ENCODE results near the gene SBNO1. TPM values are rescaled to one million over a fixed set of nuclear protein-coding genes. Genes with fewer than 3 reads are reported as not detected.
"Not testable (repeated sequence)": the region's sequence is repeated elsewhere in the genome, so short reads cannot be mapped to it uniquely, and the experiment has no call there.

The SBNO1 gene
- total RNA-seq, 4 donors from 2014 or later, result 18.6 to 26.4 (median 20.6) TPM

DNA sequence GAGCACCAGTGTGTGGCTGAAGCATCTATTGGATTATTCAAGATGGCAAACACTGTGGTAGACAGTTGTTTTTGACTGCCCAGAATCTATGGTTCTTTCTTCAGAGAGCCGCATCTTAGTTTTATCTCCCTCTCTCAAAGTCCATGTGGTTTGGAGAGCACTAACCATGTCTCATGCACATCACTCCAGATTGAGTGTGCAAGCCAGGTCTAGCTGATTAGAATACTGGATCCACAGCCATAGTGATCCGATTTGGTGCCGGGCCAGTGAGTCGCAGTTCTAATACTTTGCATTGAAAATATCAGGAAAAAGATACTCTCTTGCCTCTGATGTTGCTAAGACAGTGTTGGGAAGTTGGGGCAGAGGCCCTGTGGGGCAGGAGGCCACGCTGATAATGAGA lies 4.6 kb upstream of the SBNO1 start:
- DNase-seq (ENCODE audit: low spot score) (no peak), ATAC-seq (ENCODE audit: low FRiP score) (no peak)
- TF ChIP-seq, protein P1, sequence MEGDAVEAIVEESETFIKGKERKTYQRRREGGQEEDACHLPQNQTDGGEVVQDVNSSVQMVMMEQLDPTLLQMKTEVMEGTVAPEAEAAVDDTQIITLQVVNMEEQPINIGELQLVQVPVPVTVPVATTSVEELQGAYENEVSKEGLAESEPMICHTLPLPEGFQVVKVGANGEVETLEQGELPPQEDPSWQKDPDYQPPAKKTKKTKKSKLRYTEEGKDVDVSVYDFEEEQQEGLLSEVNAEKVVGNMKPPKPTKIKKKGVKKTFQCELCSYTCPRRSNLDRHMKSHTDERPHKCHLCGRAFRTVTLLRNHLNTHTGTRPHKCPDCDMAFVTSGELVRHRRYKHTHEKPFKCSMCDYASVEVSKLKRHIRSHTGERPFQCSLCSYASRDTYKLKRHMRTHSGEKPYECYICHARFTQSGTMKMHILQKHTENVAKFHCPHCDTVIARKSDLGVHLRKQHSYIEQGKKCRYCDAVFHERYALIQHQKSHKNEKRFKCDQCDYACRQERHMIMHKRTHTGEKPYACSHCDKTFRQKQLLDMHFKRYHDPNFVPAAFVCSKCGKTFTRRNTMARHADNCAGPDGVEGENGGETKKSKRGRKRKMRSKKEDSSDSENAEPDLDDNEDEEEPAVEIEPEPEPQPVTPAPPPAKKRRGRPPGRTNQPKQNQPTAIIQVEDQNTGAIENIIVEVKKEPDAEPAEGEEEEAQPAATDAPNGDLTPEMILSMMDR (IDR thresholded peaks at IDR 0.05), result no peak

DNA sequence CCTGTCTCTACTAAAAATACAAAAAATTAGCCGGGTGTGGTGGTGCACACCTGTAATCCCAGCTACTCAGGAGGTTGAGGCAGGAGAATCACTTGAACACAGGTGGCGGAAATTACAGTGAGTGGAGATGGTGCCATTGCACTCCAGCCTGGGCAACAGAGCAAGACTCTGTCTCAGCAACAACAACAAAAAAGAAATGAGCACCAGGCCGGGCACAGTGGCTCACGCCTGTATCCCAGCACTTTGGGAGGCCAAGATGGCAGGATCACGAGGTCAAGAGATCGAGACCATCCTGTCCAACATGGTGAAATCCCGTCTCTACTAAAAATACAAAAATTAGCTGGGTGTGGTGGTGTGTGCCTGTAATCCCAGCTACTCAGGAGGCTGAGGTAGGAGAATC lies 3.8 kb upstream of the SBNO1 start:
- ATAC-seq (ENCODE audit: low FRiP score); DNase-seq (ENCODE audit: low spot score): not testable (repeated sequence)

DNA sequence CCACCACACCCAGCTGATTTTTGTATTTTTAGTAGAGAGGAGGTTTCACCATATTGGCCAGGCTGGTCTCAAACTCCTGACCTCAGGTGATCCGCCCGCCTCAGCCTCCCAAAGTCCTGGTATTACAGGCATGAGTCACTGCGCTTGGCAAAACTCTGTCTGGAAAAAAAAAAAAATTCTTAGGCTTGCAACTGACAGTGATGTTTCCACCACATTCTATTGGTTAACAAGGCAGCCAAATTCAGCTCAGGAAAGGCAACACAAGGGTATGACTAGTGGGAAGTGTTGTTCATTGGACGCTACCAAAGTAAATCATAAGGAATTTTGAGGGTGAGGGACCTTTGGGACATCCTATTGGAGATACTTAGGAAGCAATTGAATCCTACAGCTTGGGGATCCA lies 2.9 kb upstream of the SBNO1 start:
- TF ChIP-seq, protein P1 (IDR thresholded peaks at IDR 0.05), result no peak
- no peak for DNase-seq (ENCODE audit: low spot score)
- ATAC-seq (ENCODE audit: low FRiP score), result no peak

DNA sequence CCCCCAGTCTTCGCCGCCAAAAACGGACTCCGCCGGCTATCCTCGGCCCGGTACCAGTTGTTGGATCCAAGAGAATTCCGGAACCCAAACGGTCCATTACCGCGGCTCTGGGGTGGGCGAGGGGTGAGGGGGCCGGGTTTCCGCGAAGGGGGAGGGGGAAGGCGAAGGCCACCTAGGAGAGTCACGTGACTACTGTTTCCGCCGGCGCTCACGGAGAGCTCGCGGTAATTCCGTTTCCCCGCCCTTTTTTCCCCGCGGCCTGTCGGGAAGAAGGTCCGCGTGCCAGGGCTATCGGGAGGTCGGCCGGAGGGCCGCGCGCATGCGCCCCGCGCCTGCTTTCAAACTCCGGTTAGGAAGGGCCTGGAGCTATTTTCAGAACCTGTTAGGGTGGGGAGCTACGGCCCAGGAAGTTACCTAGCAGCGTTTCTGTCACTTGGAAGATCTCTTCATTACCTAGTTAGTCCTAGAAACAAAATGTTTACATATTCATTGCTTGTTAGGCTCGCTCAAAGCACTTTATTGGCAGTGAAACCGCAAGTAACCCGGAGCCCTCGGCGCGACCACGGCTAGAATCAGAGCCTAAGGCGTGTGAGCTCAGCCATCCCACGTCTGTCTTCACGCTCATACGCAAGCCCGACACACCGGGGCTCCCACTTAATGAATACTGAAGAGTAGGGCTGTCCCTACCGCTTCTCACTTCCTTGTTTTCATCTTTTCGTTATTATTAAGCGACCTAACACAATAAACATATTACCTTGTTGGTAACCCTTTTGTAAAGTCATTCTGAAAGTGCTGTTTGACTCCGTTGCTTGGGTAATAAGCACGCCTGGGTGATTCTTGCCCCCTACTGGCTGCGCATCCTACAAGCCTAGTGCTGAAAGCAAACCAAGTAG lies 624 bp upstream of the SBNO1 start:
- TF ChIP-seq, protein P1 (IDR thresholded peaks at IDR 0.05), result peak in 1 of 3 donors; percentile 14
- ATAC-seq (ENCODE audit: low FRiP score) (peak; percentile 95), DNase-seq (ENCODE audit: low spot score) (peak; percentile 82)

DNA sequence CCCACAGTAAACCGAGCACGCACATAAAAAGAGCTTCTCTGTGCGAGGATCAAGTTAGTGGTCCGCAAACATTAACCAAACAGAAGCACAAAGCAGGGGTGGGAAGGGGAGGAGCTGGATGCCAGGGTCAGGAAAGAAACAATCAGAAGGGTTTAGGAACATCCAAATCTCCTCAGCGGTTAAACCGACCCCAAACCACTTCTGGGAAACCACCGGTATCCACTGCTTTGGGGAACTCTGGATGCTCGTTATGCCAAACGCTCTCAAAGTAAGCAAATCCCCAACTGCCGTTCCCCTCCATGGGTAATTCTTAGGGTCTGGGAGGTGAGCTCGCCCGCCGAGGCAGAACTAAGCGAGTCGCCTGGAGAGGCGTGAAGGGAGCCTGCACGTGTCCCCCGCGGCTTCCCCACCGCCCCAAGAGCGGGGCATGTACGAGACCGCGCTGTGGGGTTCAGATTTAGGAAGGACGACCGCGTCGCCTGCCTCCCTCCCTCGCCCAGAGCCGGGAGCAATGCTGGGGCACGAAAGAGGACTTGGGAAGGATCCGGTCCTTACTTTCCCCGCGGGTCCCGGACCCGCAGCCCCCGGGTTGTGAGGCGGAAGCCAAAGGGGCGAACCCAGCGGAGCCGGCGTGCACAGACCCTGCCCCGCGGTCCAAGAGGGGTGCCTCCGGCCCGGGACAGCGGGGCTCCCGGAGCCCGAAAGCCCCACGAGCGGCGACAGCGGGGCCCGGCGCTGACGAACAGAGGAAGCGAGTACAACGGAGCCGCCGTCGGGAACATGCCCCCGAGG lies 711 bp downstream of the SBNO1 start:
- no peak for DNase-seq (ENCODE audit: low spot score)
- no peak for ATAC-seq (ENCODE audit: low FRiP score)
- TF ChIP-seq, protein P1 (IDR thresholded peaks at IDR 0.05), result no peak

DNA sequence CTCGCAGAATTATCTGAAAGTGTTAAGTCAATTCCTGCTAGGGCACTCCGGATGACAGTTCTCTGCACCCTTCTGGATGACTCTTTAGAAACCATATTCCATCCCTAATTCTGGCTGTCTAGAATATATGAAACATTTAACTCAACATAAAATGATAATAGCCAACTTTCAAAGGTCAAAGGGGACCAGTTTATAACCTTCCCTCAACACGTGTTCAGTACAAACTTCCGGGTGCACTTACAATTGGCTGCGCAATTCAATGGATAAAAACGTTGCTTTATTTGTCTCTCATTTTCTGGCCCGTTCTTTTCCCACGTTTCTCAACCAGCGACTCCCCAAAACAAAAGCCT lies 1.3 kb downstream of the SBNO1 start:
- ATAC-seq (ENCODE audit: low FRiP score) (no peak), DNase-seq (ENCODE audit: low spot score) (no peak)
- TF ChIP-seq, protein P1 (IDR thresholded peaks at IDR 0.05), result no peak

DNA sequence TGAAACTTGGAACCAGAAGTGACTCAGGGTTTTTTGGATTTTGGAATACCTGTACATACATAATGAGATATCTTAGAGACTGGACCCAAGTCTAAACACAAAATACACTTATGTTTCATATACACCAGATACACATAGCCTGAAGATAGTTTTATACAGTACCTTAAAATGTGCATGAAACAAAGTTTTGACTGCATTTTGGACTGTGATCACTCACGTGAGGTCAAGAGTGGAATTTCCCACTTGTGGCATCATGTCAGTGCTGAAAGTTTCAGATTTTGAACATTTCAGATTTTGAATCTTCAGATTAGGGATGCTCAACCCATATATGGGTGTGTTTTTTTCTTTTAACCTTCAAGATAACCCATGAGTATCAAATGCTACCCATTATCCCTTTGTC lies 6.6 kb downstream of the SBNO1 start:
- DNase-seq (ENCODE audit: low spot score) (no peak), ATAC-seq (ENCODE audit: low FRiP score) (no peak)
- TF ChIP-seq, protein P1 (IDR thresholded peaks at IDR 0.05), result no peak

Measured in omental fat pad (tissue), 4 donors.